ENCODE results near the gene OR4K14.
"Not testable (repeated sequence)": the region's sequence is repeated elsewhere in the genome, so short reads cannot be mapped to it uniquely, and the experiment has no call there.

The OR4K14 gene

DNA sequence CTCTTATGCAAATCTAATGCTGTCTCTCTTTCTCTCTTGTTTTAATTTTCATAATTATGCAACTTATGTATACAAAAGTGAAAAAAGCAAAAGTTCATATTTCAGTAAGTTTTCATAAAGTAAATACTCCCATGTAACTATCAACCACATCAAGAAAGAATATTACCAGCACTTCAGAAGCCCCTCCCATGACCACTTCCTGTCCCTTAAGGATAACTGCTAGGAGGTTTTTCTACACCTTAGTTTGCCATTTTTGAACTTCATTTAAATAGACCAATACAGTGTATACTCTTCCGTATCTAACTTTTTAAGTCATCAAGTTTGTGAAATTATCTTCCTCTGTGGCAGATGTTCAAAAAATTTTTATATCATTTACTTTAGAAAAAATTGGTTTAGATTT is 44.3 kb downstream of the OR4K14 start:
- Histone ChIP-seq H3K9me3 (ENCODE audit: control insufficient read depth, low read length) (no peaks in the 10 kb centered on the region), H3K4me1 (ENCODE audit: control insufficient read depth, insufficient read depth, low read length) (no peaks in the 10 kb centered on the region), H3K27me3 (ENCODE audit: control insufficient read depth, insufficient read depth, low read length) (no peaks in the 10 kb centered on the region), H3K4me3 (ENCODE audit: low read length) (no peak overlapping the region), H3K36me3 (ENCODE audit: control insufficient read depth, insufficient read depth, low read length) (no peaks in the 10 kb centered on the region), H3K9ac (ENCODE audit: low read length) (no peak overlapping the region)

DNA sequence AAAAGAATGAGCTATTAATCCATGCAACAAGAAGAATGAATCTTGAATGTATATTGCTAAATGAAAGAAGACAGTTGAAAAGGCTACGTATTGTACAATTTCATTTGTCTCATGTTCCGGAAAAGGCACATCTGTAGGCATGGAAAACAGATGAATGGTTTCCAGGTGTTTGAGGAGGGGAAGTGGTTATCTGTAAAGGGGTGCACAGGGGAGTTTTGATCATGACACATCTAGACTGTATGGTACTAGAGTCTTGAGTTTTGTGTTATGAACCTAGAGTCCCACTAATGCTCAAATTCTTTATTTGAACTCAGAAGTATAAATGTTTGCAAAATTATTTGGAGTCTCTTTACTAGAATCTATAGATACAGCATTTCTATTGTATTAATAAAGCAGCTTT is 49.4 kb downstream of the OR4K14 start:
- not testable (repeated sequence) for H3K36me3 ChIP-seq (ENCODE audit: control insufficient read depth, insufficient read depth, low read length); H3K27me3 ChIP-seq (ENCODE audit: control insufficient read depth, insufficient read depth, low read length); H3K9ac ChIP-seq (ENCODE audit: low read length); H3K4me3 ChIP-seq (ENCODE audit: low read length); H3K4me1 ChIP-seq (ENCODE audit: control insufficient read depth, insufficient read depth, low read length); H3K9me3 ChIP-seq (ENCODE audit: control insufficient read depth, low read length)
